ENCODE data around the gene SH3BP5.

DNA sequence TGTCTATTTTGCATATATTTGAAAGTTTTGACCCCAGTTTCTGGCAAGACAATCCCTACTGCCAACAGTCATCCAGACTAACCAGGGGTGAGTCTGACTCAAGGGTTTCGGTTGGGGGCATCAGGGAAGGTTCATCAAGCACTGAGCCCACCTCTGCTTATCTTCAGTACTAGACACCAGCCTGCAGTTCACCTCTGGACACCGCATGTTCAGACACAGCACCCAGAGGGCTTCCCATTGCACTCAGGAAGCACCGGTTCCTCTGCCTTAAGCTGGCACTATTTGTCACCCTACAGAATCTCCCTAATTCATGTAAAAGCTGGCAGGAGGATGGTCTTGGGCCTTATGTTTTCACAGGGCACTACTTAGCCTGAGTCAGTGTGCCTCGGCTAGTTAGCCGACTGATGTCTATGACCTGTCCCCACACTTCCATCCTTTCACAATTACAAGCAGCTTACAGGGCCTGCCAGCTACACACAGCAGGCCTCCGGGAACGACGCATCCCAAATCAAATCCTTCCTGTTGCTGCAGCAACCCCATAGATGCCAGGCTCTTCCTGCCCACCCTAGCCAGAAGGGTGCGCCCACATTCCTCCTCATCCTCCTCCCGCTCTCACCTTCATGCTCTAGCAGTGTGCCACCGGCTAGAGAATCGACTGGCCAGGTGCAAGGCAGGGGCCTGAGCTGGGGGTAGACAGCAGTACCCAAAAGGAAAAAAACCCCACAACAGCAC lies 52.5 kb downstream of the SH3BP5 start:
- TF ChIP-seq EP300 (IDR thresholded peaks at IDR 0.05; ENCODE audit: borderline replicate concordance) = no peak
- TF ChIP-seq FOXM1 (IDR thresholded peaks at IDR 0.05; ENCODE audit: borderline replicate concordance, low read depth) = no peak
- no peak for TF ChIP-seq CREB1 (IDR thresholded peaks at IDR 0.05; ENCODE audit: low read depth)

All from Ishikawa (cell line).